Gastrocnemius medialis (tissue), 4 donors: ENCODE data around the gene TET3. TPM values are rescaled to one million over a fixed set of nuclear protein-coding genes. Genes with fewer than 3 reads are reported as not detected.

Experiments used
- ATAC-seq, 2 donors: fragments of 150-250 bp; one replicate each; pipeline ENCODE4 v1.9.1; 2016
- DNase-seq, 2 donors: peaks; one replicate each; pipeline ENCODE4 v3.0.0-alpha.2; 2019
- H3K27ac ChIP-seq, 4 donors: fragments of 200-600 bp; sonication (generic); 1 replicate in 1 of 4; 2 replicates in 3 of 4; pipeline ENCODE4 v1.5.1; 2016 to 2018; ENCODE audit warnings: mild to moderate bottlenecking in 2 of 4, moderate library complexity in 1 of 4
- H3K27me3 ChIP-seq, 3 donors: fragments of 200-600 bp; sonication (generic) in 2 of 3; 1 replicate in 1 of 3; 2 replicates in 2 of 3; pipeline versions ENCODE4 v1.5.1 to v1.6.0; 2016 to 2019; ENCODE audit warnings: mild to moderate bottlenecking in 1 of 3, moderate library complexity in 1 of 3
- H3K36me3 ChIP-seq, 2 donors: fragments of 200-600 bp; sonication (generic) in 1 of 2; one replicate each; pipeline ENCODE4 v1.5.1; 2017 to 2018
- H3K4me1 ChIP-seq, 2 donors: fragments of 200-600 bp; sonication (generic) in 1 of 2; one replicate each; pipeline ENCODE4 v1.5.1; 2016 to 2017; ENCODE audit warnings: mild to moderate bottlenecking in 2 of 2
- H3K4me3 ChIP-seq, 4 donors: fragments of 200-600 bp; sonication (generic) in 3 of 4; 1 replicate in 1 of 4; 2 replicates in 3 of 4; pipeline ENCODE4 v1.5.1; 2016 to 2019; ENCODE audit warnings: mild to moderate bottlenecking in 2 of 4
- H3K9me3 ChIP-seq, 3 donors: fragments of 200-600 bp; sonication (generic) in 2 of 3; 1 replicate in 1 of 3; 2 replicates in 2 of 3; pipeline ENCODE4 v1.5.1; 2016 to 2019
- CTCF ChIP-seq, 5 experiments: fragments of 450-650 bp in 3 of 5; fragments of 200-600 bp in 2 of 5; sonication (generic) in 2 of 5; IDR thresholded peaks in 4 of 5; conservative IDR thresholded peaks in 1 of 5; 1 replicate in 4 of 5; 2 replicates in 1 of 5; pipeline ENCODE4 v1.5.1; 2016 to 2019; ENCODE audit warnings: antibody characterized with exemption in 5 of 5, mild to moderate bottlenecking in 3 of 5, moderate library complexity in 3 of 5
- POLR2A ChIP-seq, 2 donors: fragments of 450-650 bp; IDR thresholded peaks; one replicate each; pipeline ENCODE4 v1.6.1; 2017; ENCODE audit warnings: antibody characterized with exemption in 2 of 2, mild to moderate bottlenecking in 2 of 2, moderate library complexity in 2 of 2
- in situ Hi-C, 4 donors: fragments of 200-750 bp; cut with MboI; loops; one replicate each; pipeline versions ENCODE4 v1.15.0 to v1.8.0; 2017; ENCODE audit warnings: low sequenced_read_pairs in 4 of 4
- intact Hi-C: fragments of 100-400 bp; cut with DNase I; formaldehyde crosslinking; loops from one replicate; pipeline ENCODE4 v1.15.1; 2023; ENCODE audit warnings: low total_unique reads
- total RNA-seq, 4 donors: library from RNA; depleted of rRNA; stranded (reverse); fragments of >200 nt; gene quantifications; one replicate each; pipeline versions ENCODE4 v1.1.0 to v1.2.3, GENCODE V29; 2016

TET3 gene
- total RNA-seq, 4 donors from 2014 or later, result 2.1 to 3.3 (median 2.9) TPM

GRCh38 chr2:73998451-73998850, 13.7 kb downstream of the TET3 start:
- H3K4me3 ChIP-seq, result no peak overlapping the region
- peaks cover 4 to 7% of the 10 kb centered on the region in 2 donors for H3K4me1 ChIP-seq
- no peak for ATAC-seq
- no peak overlapping the region for H3K27ac ChIP-seq
- no peak for TF ChIP-seq CTCF (IDR thresholded peaks at IDR 0.05 in 4 of 5, conservative IDR thresholded peaks at IDR 0.05 in 1 of 5)
- no peak for TF ChIP-seq POLR2A (IDR thresholded peaks at IDR 0.05)
- no peaks in the 10 kb centered on the region for H3K36me3 ChIP-seq
- no peak for DNase-seq
- H3K9me3 ChIP-seq, result no peaks in the 10 kb centered on the region
- intact Hi-C loops, result no loop called here
- no peaks in the 10 kb centered on the region for H3K27me3 ChIP-seq
- in situ Hi-C loops, result no loop called here

GRCh38 chr2:73998933-73999332, 14.2 kb downstream of the TET3 start:
- TF ChIP-seq CTCF (IDR thresholded peaks at IDR 0.05 in 4 of 5, conservative IDR thresholded peaks at IDR 0.05 in 1 of 5) (no peak), POLR2A (IDR thresholded peaks at IDR 0.05) (no peak)
- intact Hi-C loops, result no loop called here
- peaks cover 8 to 12% of the 10 kb centered on the region in 2 donors for H3K4me1 ChIP-seq
- no peaks in the 10 kb centered on the region for H3K36me3 ChIP-seq
- in situ Hi-C loops, result no loop called here
- no peak overlapping the region for H3K27ac ChIP-seq
- H3K9me3 ChIP-seq, result no peaks in the 10 kb centered on the region
- no peak for DNase-seq
- H3K27me3 ChIP-seq, result no peaks in the 10 kb centered on the region
- ATAC-seq, result no peak
- H3K4me3 ChIP-seq, result no peak overlapping the region

- intact Hi-C loops, result loop anchor here (5.0 to 10.0 kb wide), 2 partner anchors 145 to 168 kb away; partner anchors contain the start of gene BOLA3
These were observed 15.3 kb downstream of the TET3 start for GRCh38 chr2:73999881-74000597.

DNA sequence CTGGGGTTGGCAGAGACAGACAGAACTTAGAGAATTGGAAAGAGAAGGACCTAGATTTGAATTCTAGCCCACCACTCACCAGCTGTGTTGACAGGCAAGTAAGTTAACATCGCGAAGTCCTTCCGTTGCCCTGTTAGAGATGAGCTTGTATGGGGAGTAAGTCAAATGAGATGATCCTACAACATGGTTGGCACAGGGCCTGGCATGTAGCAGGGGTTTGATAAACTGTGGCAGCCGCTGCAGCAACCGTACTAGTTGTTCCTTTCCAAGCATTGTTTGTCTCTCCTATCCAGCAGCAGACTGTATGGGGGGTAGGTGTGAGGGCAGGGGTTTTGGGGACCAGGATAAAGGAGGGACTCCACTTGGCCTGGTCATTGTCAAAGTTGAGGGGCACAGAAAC, 16.0 kb downstream of the TET3 start:
- in situ Hi-C loops, result no loop called here
- no peak overlapping the region for H3K27ac ChIP-seq
- ATAC-seq, result no peak
- no peak for DNase-seq
- no peak overlapping the region for H3K4me3 ChIP-seq
- TF ChIP-seq CTCF (IDR thresholded peaks at IDR 0.05 in 4 of 5, conservative IDR thresholded peaks at IDR 0.05 in 1 of 5), result no peak
- no peak for TF ChIP-seq POLR2A (IDR thresholded peaks at IDR 0.05)
- H3K4me1 ChIP-seq, result peaks cover 13 to 17% of the 10 kb centered on the region in 2 donors
- no peaks in the 10 kb centered on the region for H3K36me3 ChIP-seq
- intact Hi-C loops, result loop anchor here (5.0 to 10.0 kb wide), 2 partner anchors 144 to 168 kb away; partner anchors contain the start of gene BOLA3
- no peaks in the 10 kb centered on the region for H3K27me3 ChIP-seq
- H3K9me3 ChIP-seq, result no peaks in the 10 kb centered on the region

More at GRCh38 chr2:73999881-74000597, 15.3 kb downstream of the TET3 start:
- no peak for TF ChIP-seq POLR2A (IDR thresholded peaks at IDR 0.05)
- Histone ChIP-seq H3K4me1 (peaks cover 13 to 17% of the 10 kb centered on the region in 2 donors), H3K9me3 (no peaks in the 10 kb centered on the region), H3K27ac (no peak overlapping the region), H3K4me3 (no peak overlapping the region), H3K27me3 (no peaks in the 10 kb centered on the region), H3K36me3 (no peaks in the 10 kb centered on the region)
- in situ Hi-C loops, result no loop called here
- no peak for ATAC-seq
- DNase-seq, result no peak

- intact Hi-C loops, result loop anchor here (5.0 to 10.0 kb wide), 2 partner anchors 144 to 169 kb away; partner anchors contain the start of gene BOLA3
- in situ Hi-C loops, result no loop called here
- ATAC-seq, result no peak
- no peak overlapping the region for H3K4me3 ChIP-seq
- peaks cover 17 to 22% of the 10 kb centered on the region in 2 donors for H3K4me1 ChIP-seq
- H3K36me3 ChIP-seq, result no peaks in the 10 kb centered on the region
- DNase-seq, result no peak
- TF ChIP-seq CTCF (IDR thresholded peaks at IDR 0.05 in 4 of 5, conservative IDR thresholded peaks at IDR 0.05 in 1 of 5) (no peak), POLR2A (IDR thresholded peaks at IDR 0.05) (no peak)
- H3K9me3 ChIP-seq, result no peaks in the 10 kb centered on the region
- H3K27me3 ChIP-seq, result no peaks in the 10 kb centered on the region
- no peak overlapping the region for H3K27ac ChIP-seq
These were observed 16.4 kb downstream of the TET3 start for GRCh38 chr2:74001121-74001520.
